Esophagus squamous epithelium (tissue), 5 donors: ENCODE measurements around the gene SLC17A2. TPM values are rescaled to one million over a fixed set of nuclear protein-coding genes. Genes with fewer than 3 reads are reported as not detected.

Experiments used
- DNase-seq: peaks from one replicate; lab custom pipeline; 2025; lab: John Stamatoyannopoulos, UW
- H3K27ac ChIP-seq, 4 donors: fragments of 200-600 bp; sonication (generic); one replicate each; pipeline ENCODE4 v1.5.1; 2016 to 2019; ENCODE audit warnings: mild to moderate bottlenecking in 1 of 4
- H3K27me3 ChIP-seq, 4 donors: fragments of 200-600 bp; sonication (generic); 1 replicate in 3 of 4; 2 replicates in 1 of 4; pipeline versions ENCODE4 v1.5.1 to v1.6.0; 2017 to 2021; ENCODE audit warnings: antibody characterized with exemption in 1 of 4
- H3K36me3 ChIP-seq, 3 donors: fragments of 200-600 bp; sonication (generic); one replicate each; pipeline ENCODE4 v1.5.1; 2016 to 2019
- H3K4me1 ChIP-seq, 3 donors: fragments of 200-600 bp; sonication (generic); one replicate each; pipeline ENCODE4 v1.5.1; 2017 to 2019
- H3K4me3 ChIP-seq, 4 donors: fragments of 200-600 bp; sonication (generic); 1 replicate in 3 of 4; 2 replicates in 1 of 4; pipeline ENCODE4 v1.5.1; 2016 to 2019; ENCODE audit warnings: mild to moderate bottlenecking in 2 of 4, moderate library complexity in 1 of 4
- H3K9me3 ChIP-seq, 3 donors: fragments of 200-600 bp; sonication (generic); one replicate each; pipeline ENCODE4 v1.5.1; 2016 to 2019
- POLR2A ChIP-seq, 4 donors: fragments of 450-650 bp; IDR thresholded peaks; one replicate each; pipeline ENCODE4 v1.6.1; 2017; ENCODE audit warnings: antibody characterized with exemption in 4 of 4, mild to moderate bottlenecking in 4 of 4, moderate library complexity in 3 of 4
- WGBS, 2 donors: methylation state at CpG; one replicate each; pipeline ENCODE4 v1.1.5; 2018; 5-methylcytosine and 5-hydroxymethylcytosine counted together
- intact Hi-C: fragments of 100-400 bp; cut with DNase I; formaldehyde crosslinking; loops from one replicate; pipeline ENCODE4 v1.15.0; 2022
- total RNA-seq, 4 donors: library from RNA; depleted of rRNA; stranded (reverse); fragments of >200 nt; gene quantifications; one replicate each; pipeline ENCODE4 v1.1.0, GENCODE V29; 2016
- TF ChIP-seq, protein P1 (sequence below), 6 experiments: fragments of 450-650 bp in 4 of 6; fragments of 200-600 bp in 2 of 6; sonication (generic) in 2 of 6; IDR thresholded peaks; one replicate each; pipeline ENCODE4 v1.5.1; 2016 to 2019; ENCODE audit warnings: antibody characterized with exemption in 6 of 6, mild to moderate bottlenecking in 4 of 6, moderate library complexity in 4 of 6
- donor health status: DM: yes; HTN: yes; CAD: no.

The SLC17A2 gene
- total RNA-seq, 4 donors from 2014 or later: not detected

DNA sequence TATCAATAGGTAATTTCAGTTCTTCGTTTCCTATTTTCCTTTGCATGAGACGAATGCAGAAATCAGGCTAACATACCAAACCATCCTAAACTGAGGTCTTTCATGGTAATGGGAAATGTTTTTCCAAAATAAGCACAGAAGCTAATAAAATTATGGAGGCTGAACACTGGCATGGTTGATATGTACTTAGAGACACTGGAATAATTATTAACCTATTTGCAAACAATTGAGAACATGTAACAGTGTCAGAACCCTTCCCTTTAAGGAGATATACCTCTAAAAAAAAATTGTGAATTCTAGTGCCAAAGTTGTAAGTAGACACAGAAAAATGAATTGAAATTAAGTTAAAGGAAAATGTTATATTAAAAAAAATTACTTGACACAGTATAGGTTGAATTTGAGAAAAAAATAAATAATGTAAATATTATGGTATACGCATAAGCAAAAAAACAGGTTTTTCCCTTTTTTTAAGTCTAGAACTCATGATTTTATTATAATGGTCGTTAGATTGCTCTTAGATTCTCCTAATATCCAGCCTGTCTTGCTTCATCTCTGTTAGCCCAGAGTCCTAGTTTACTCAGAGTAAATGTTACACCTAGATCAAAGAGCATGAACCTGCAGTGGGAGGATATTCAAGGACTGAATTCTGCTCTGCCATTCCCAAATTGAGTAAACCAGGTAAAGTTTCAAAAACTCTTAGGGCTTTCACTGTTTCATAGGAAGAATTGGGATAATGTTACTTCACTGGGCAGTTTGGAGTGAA lies 1.7 kb downstream of the SLC17A2 start:
- WGBS, 2 donors: 76% methylated on average over 4 of the region's 4 CpGs
- Histone ChIP-seq H3K27ac (no peak overlapping the region), H3K9me3 (no peaks in the 10 kb centered on the region), H3K27me3 (peaks cover 0 to 1% (median 0%) of the 10 kb centered on the region in 4 donors), H3K4me1 (no peaks in the 10 kb centered on the region), H3K4me3 (no peak overlapping the region), H3K36me3 (no peaks in the 10 kb centered on the region)
- TF ChIP-seq POLR2A (IDR thresholded peaks at IDR 0.05): no peak
- TF ChIP-seq, protein P1, sequence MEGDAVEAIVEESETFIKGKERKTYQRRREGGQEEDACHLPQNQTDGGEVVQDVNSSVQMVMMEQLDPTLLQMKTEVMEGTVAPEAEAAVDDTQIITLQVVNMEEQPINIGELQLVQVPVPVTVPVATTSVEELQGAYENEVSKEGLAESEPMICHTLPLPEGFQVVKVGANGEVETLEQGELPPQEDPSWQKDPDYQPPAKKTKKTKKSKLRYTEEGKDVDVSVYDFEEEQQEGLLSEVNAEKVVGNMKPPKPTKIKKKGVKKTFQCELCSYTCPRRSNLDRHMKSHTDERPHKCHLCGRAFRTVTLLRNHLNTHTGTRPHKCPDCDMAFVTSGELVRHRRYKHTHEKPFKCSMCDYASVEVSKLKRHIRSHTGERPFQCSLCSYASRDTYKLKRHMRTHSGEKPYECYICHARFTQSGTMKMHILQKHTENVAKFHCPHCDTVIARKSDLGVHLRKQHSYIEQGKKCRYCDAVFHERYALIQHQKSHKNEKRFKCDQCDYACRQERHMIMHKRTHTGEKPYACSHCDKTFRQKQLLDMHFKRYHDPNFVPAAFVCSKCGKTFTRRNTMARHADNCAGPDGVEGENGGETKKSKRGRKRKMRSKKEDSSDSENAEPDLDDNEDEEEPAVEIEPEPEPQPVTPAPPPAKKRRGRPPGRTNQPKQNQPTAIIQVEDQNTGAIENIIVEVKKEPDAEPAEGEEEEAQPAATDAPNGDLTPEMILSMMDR (IDR thresholded peaks at IDR 0.05): no peak
- intact Hi-C loops: no loop called here
- DNase-seq: no peak

DNA sequence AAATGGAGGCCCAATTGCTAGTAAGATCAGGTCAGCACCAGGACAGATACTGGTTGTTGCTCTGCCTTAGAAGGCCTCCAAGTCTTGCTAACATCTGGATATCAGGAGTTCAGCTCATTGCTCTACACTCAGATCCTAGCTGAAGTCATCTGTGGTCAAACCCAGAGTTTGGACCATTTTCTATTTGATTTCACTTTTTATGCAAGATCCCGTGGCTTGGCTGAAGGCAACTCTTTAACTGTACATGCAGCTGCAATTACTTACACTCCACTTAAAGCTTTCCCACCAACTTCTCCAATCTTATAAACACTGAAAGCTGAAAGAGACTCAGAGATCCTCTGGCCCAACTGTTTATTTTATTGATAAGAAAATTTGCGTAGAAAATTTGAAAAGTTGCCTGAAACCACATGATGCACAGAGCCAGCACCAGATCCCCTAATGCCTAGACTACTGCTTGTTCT lies 2.7 kb downstream of the SLC17A2 start:
- Histone ChIP-seq H3K4me3 (no peak overlapping the region), H3K36me3 (no peaks in the 10 kb centered on the region), H3K27me3 (no peaks in the 10 kb centered on the region), H3K9me3 (no peaks in the 10 kb centered on the region), H3K4me1 (no peaks in the 10 kb centered on the region), H3K27ac (no peak overlapping the region)
- no peak for DNase-seq
- intact Hi-C loops: no loop called here
- no peak for TF ChIP-seq POLR2A (IDR thresholded peaks at IDR 0.05)
- TF ChIP-seq, protein P1 (IDR thresholded peaks at IDR 0.05): no peak
- 68 to 75% methylated on average over 2 of the region's 2 CpGs for WGBS, 2 donors

DNA sequence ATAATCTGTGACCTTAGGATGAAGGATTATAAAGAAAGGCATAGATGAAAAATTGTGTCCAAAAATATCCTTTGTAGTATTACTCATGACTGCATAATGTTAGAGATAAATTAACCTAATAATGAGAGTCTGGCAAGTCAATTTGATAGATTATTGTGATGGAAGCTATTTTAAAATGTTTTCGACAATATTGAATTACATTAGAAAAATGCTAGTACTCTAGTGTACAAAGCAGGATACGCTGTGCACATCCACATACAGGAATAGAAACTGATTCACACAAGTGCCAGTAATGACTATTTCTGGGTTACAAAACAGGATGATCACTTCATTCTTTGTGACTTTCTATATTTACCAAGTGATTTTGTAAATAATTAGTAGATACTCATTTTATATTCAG lies 3.3 kb downstream of the SLC17A2 start:
- WGBS, 2 donors: 72 to 77% methylated on average over 2 of the region's 2 CpGs
- no peak for DNase-seq
- intact Hi-C loops: no loop called here

GRCh38 chr6:25925876-25926275 lies 4.6 kb downstream of the SLC17A2 start:
- no peak for DNase-seq
- 46 to 55% methylated on average over 1 of the region's 1 CpG for WGBS, 2 donors
- Histone ChIP-seq H3K4me1 (no peaks in the 10 kb centered on the region), H3K9me3 (no peaks in the 10 kb centered on the region), H3K4me3 (no peak overlapping the region), H3K27me3 (no peaks in the 10 kb centered on the region), H3K27ac (no peak overlapping the region), H3K36me3 (no peaks in the 10 kb centered on the region)
- TF ChIP-seq POLR2A (IDR thresholded peaks at IDR 0.05): no peak
- TF ChIP-seq, protein P1 (IDR thresholded peaks at IDR 0.05): no peak
- intact Hi-C loops: no loop called here

More for the DNA sequence above, 3.3 kb downstream of the SLC17A2 start:
- TF ChIP-seq, protein P1 (IDR thresholded peaks at IDR 0.05): no peak
- no peak for TF ChIP-seq POLR2A (IDR thresholded peaks at IDR 0.05)
- no peaks in the 10 kb centered on the region for H3K27me3 ChIP-seq
- no peak overlapping the region for H3K27ac ChIP-seq
- no peaks in the 10 kb centered on the region for H3K4me1 ChIP-seq
- no peak overlapping the region for H3K4me3 ChIP-seq
- H3K9me3 ChIP-seq: no peaks in the 10 kb centered on the region
- H3K36me3 ChIP-seq: no peaks in the 10 kb centered on the region

GRCh38 chr6:25922301-25922700 lies 8.2 kb downstream of the SLC17A2 start:
- WGBS, 2 donors: 60 to 73% methylated on average over 2 of the region's 2 CpGs
- no peaks in the 10 kb centered on the region for H3K4me1 ChIP-seq
- intact Hi-C loops: no loop called here
- no peaks in the 10 kb centered on the region for H3K9me3 ChIP-seq
- TF ChIP-seq POLR2A (IDR thresholded peaks at IDR 0.05): no peak
- TF ChIP-seq, protein P1 (IDR thresholded peaks at IDR 0.05): no peak
- DNase-seq: no peak
- no peak overlapping the region for H3K4me3 ChIP-seq
- H3K27ac ChIP-seq: no peak overlapping the region
- no peaks in the 10 kb centered on the region for H3K27me3 ChIP-seq
- H3K36me3 ChIP-seq: no peaks in the 10 kb centered on the region
